ENCODE data around the gene FBXL16.
A peak's percentile ranks its signal among the peaks of the same experiment; 100 is the strongest.

FBXL16 gene

DNA sequence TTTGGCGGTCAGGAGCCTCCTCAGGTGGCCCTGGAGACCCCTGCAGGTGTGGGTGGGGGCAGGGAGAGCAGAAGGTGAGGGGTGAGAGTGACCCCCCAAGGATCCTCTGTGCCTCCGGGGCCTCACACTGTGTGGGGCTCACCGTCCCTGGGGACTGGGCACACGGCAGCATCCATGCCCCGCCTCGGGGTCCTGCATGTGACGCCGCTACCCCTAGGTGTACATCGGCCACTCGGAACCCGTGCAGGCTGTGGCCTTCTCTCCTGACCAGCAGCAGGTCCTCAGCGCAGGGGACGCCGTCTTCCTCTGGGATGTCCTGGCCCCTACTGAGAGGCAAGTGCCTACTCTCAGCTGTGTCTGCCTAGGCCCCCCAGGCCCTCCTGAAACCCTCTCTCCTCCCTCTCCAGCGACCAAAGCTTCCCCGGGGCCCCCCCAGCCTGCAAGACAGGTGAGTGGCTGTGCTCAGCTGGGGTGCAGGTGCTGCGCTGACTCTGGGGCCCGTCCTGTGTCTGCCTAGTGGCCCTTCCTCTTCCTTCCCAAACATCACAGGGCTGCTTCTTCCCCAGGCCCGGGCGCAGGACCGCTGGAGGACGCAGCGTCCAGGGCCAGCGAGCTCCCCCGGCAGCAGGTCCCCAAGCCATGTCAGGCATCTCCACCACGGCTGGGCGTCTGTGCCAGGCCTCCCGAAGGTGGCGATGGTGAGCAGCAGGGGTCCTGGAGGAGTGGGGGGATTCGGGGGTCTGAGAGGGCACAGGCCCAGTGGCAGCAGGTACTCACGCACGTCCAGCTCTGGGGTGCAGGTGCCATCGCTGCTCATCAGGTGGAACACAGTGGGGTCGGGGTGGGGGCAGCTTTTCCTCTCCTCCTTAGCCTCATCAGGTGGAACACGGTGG is 46.7 kb downstream of the FBXL16 start:
- no peak for DNase-seq

- no peak for DNase-seq
These were observed 48.1 kb downstream of the FBXL16 start for GRCh38 chr16:657487-657886.

DNA sequence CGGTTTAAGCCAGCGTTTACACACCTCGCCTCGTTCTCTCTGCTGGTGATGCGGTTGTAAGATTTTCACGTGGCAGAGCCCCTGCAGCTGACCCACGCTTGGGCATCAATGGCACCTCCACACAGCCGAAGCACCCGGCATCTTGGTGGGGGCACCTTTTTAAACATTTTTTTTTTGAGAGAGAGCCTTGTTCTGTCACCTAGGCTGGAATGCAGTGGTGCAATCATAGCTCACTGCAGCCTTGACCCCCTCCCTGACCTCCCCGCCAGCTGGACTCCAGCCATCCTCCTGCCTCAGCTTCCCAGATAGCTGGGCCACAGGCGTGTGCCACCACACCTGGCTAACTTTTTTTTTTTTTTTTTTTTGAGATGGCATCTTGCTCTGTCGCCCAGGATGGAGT is 51.6 kb downstream of the FBXL16 start:
- no peak for DNase-seq

DNA sequence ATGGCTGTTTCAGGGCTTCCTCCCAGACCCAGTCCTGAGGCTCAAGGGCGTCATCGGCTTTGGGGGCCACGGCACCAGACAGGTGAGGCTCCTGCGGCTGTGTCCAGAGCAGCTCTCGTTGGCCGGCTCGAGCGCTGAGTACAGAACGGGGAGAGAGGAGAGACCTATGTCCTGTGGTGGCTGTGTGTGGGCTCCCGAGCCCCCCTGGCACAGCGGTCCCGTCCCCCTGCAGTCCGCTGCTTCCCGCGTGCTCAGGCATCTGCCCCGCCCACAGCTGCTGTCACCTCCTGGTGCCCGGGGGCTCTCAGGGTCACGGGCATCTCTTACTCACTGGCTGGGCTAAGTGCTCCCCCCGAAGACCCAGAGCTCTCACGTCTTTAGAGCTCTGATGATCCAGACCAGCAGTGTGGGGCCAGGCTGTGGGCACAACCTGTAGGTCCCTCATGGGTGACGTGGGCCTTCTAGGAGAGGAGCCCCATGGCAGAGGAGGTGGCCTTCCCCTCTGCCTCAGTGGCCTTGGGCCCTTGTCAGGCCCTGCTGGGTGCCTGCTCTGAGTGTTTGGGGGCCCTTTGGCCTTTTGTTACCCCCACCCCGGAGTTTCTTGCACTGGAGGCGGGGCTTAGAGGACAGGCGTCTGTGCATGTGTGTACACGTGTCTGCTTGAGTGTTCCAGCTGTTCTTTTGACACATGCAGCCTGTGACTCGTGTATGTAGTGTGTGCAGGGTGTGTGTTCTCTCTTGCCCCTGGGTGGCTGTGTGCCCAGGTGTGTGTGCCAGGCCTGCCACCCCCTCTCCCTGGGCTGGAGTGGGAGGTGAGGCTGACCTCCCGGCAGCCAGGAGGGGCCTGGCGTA is 52.9 kb downstream of the FBXL16 start:
- no peak for DNase-seq

- no peak for DNase-seq
These were observed 53.8 kb downstream of the FBXL16 start for GRCh38 chr16:651844-652243.

DNA sequence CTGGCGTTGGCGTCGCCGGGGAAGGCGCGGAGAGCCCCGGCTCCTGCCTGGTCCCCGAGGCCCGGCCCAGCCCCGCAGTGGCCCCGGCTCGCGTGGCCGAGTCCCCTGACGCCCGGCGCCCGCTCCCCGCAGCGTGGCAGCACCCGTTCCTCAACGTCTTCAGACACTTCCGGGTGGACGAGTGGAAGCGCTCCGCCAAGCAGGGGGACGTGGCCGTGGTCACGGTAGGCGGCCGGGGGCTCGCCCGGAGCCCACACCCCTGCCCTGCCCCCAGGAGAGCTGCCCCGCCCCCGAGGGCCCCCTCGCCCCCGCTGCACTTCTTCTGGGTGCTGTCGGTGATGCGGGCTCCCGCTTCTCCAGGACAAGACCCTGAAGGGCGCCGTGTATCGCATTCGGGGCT is 56.0 kb downstream of the FBXL16 start:
- no peak for DNase-seq

GRCh38 chr16:648781-649589 is 56.6 kb downstream of the FBXL16 start, which contains the start of gene WDR90:
Gene WDR90 (plus strand): TSS chr16:649365. CDS start chr16:649417, 52 bp downstream.
- peak; percentile 89 for DNase-seq

DNA sequence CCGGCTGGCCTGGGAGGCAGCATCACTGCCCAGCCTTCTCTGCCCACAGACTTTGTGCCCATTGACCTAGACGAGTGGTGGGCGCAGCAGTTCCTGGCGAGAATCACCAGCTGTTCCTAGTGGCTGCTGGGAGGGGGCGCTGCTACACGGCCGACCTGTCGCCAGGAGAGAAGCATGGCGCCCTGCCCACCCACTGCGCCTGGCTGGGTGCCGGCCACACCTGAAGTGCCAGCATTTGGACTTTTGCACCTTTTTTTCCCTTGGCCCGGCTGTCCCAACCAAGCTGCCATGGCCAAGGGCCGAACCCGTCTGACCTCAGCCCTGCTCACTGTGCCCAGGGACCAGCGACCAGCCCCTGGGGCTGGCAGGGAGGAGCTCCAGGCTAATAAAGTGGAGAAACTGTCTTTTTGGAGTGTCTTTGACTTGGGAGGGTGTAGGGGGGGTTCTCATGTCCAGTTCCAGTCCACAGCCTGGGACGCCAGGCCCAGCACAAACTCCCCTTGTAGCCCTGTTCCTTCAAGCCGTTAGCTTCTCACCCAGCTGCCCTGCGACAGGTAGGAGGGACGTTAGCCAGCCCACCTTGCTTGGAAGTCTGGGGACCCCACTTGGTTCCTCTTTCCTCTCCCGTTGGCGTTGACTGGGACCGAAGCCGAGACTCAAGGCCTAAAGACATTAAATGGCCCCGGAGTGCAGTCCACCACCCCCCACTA is 57.4 kb downstream of the FBXL16 start:
- DNase-seq = peak; percentile 38

- no peak for DNase-seq
These were observed 58.3 kb downstream of the FBXL16 start for GRCh38 chr16:647173-647902.

DNA sequence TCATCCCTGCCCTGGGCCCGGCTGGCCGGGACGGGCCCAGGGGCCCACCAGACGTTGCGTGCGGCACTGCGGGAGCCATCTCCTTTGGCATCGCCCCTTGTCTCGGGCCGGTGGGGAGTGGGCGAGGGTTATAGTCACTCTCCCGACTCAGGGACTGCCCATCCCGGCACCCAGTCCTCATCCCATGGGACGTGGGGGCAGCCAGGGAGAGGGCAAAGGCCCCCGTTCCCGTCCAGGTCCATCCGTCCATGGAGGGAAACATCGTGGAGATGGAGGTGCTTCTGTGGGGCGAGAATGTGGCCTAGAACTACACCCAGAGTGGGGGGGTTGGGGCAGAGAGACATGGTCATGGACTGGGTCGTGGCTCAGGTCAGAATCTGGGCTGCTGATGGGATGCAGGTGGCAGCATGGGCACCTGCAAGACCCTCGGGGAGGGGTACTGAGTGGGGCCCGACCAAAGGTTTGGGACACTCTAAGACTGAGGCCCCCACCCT is 58.9 kb downstream of the FBXL16 start:
- DNase-seq = no peak

GRCh38 chr16:645852-646678 is 59.5 kb downstream of the FBXL16 start:
- DNase-seq = no peak

- DNase-seq = no peak
These were observed 61.0 kb downstream of the FBXL16 start for GRCh38 chr16:644556-644955.

- DNase-seq = no peak
These were observed 62.6 kb downstream of the FBXL16 start for GRCh38 chr16:643050-643368.
